SKM-1 treated with dmso at 0.1 percent for 144 hours (cell line): Measurements from ENCODE around the gene ANTXR1.

Source experiments
- DNase-seq: peaks from one replicate; lab custom pipeline; 2025; ENCODE audit not compliant: unreplicated experiment; lab: John Stamatoyannopoulos, UW

Gene ANTXR1

GRCh38 chr2:69260666-69261065, 247.7 kb downstream of the ANTXR1 start:
- DNase-seq: no peak

- DNase-seq: no peak
Measured at GRCh38 chr2:69269330-69269729, 256.4 kb downstream of the ANTXR1 start.

GRCh38 chr2:69271831-69272257, 258.9 kb downstream of the ANTXR1 start:
- peak; percentile 92 for DNase-seq

- DNase-seq: peak; percentile 89
Measured at GRCh38 chr2:69272803-69273471, 260.0 kb downstream of the ANTXR1 start.

GRCh38 chr2:69275490-69275889, 262.5 kb downstream of the ANTXR1 start:
- DNase-seq: no peak

GRCh38 chr2:69278366-69278765, 265.4 kb downstream of the ANTXR1 start:
- DNase-seq: no peak

GRCh38 chr2:69279211-69279610, 266.2 kb downstream of the ANTXR1 start:
- DNase-seq: no peak

- no peak for DNase-seq
Measured at GRCh38 chr2:69279931-69280681, 267.1 kb downstream of the ANTXR1 start.

GRCh38 chr2:69280796-69281412, 267.9 kb downstream of the ANTXR1 start:
- no peak for DNase-seq

- DNase-seq: no peak
Measured at GRCh38 chr2:69285379-69285894, 272.5 kb downstream of the ANTXR1 start.

GRCh38 chr2:69287544-69287943, 274.6 kb downstream of the ANTXR1 start:
- no peak for DNase-seq

- no peak for DNase-seq
Measured at GRCh38 chr2:69288429-69288828, 275.4 kb downstream of the ANTXR1 start.

- no peak for DNase-seq
Measured at GRCh38 chr2:69291004-69291650, 278.1 kb downstream of the ANTXR1 start.

- no peak for DNase-seq
Measured at GRCh38 chr2:69291721-69292120, 278.7 kb downstream of the ANTXR1 start.

- no peak for DNase-seq
Measured at GRCh38 chr2:69292256-69292655, 279.3 kb downstream of the ANTXR1 start.

GRCh38 chr2:69296421-69296820, 283.4 kb downstream of the ANTXR1 start:
- no peak for DNase-seq

- DNase-seq: no peak
Measured at GRCh38 chr2:69297216-69297615, 284.2 kb downstream of the ANTXR1 start.

GRCh38 chr2:69298261-69298660, 285.3 kb downstream of the ANTXR1 start:
- no peak for DNase-seq

GRCh38 chr2:69298862-69299261, 285.9 kb downstream of the ANTXR1 start:
- DNase-seq: no peak
